HG03378 (cell line): ENCODE results near the gene LRP5.
"Not testable (repeated sequence)": the region's sequence is repeated elsewhere in the genome, so short reads cannot be mapped to it uniquely, and the experiment has no call there.

Experiments used
- ATAC-seq: cut with Tn5 transposase; IDR thresholded peaks from one replicate; pipeline ENCODE4 v1.9.1; 2021; ENCODE audit warnings: mild to moderate bottlenecking, moderate library complexity; ENCODE audit not compliant: unreplicated experiment

The LRP5 gene

DNA sequence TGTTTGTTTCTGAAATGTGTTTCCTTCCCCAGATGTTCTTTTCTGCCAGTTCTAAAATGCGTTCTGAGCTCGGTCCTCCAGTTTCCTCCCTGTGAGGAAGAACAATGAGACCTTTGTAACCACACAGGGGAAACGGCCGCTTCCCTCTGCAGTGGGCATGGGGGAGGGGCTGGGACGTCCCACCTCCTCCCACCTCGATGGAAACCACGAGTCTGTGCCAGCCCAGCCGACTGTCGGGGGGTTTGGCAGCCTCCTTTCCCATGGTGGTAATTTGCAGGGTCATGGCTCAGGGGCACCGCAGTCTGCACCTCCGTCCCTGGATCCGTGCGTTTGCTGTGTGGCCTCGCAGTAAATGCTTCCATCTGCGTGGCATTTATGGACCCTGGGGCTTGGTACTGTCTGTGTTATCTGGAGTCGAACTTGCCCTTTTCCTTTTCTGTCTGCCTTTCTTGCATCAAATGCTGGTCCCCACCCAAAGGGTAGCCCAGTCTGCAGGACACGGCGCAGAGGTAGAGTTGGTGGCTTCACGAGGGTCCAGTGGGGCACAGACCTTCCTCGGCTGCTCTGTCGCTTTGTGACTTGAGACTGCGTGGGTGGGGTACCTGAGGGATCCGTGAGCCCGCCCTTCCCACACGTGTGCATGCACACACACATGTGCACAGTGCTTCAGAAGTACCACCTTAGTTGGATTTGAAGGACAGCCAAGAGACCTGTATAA lies 16.1 kb downstream of the LRP5 start:
- no peak for ATAC-seq

GRCh38 chr11:68329536-68329935 lies 17.1 kb downstream of the LRP5 start:
- no peak for ATAC-seq

- no peak for ATAC-seq
Observed at GRCh38 chr11:68329978-68330699, 17.7 kb downstream of the LRP5 start.

DNA sequence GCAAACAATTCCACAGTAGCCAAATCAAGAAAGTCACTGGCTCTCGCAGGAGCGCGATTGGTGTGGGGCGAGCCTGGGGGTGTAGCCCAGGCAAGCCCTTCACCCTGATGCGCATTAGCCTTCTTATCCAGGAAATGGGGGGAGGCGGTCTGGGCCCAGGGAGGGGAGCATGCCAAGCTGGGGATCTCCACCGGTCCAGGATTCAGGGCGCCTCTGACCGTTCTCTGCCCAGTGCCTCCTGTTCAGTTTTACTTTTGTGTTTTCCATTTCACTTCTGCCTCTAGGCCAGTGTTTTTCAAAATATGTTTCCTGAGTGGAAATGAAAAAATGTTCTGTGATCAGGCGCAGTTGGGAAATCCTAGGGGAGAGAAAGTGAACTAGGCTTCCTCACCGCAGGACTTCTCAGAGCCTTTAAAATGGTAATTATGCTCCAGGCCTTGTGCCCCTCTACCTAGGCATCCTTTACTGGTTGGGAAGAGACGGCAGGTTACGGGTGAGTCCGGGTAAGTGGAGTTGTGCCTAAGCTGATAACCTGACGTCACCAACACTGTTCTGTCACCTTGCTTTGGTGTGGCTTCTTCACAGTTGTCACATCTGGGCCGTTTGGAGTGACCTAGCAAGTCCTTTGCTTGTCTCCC lies 18.4 kb downstream of the LRP5 start:
- no peak for ATAC-seq

- no peak for ATAC-seq
Observed at GRCh38 chr11:68331338-68331947, 19.1 kb downstream of the LRP5 start.

- no peak for ATAC-seq
Observed at GRCh38 chr11:68332186-68332585, 19.8 kb downstream of the LRP5 start.

- no peak for ATAC-seq
Observed at GRCh38 chr11:68333173-68333572, 20.8 kb downstream of the LRP5 start.

- ATAC-seq, result no peak
Observed at GRCh38 chr11:68334923-68335322, 22.5 kb downstream of the LRP5 start.

DNA sequence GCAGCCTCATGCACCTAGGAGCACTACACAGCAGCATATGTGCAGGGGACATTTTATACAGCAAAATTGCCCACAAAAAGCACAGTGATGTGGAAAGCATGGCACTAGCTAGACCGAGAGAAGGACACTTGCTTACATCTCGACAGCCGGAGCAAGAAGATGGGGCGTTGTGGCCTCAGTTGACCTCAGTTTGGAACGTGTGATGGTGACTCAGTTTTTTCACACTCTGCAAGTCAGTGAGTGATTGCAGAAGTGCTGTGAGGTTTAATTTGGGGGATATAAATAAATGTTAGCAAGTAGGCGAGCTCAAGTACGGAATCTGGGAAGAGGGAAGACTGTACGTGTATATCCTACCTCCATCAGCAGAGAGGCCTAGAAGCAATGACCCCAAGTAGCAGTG lies 23.3 kb downstream of the LRP5 start:
- no peak for ATAC-seq

DNA sequence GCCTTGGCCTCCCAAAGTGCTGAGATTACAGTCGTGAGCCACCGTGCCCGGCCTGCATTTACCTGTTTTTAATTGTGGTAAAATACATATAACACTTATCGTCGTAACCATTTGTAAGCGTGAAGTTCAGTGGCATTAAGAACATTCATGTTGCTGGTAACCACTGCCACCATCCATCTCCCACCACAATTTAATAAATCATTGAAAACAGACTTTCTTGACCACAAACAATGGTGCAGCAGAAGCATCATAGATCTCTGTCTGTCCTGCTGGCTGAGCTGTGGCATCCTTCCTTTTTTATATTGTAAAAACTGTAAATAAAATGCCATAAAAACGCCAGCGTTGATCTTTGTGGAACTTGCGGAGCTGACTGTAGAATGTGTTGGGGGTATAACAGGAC lies 24.3 kb downstream of the LRP5 start:
- ATAC-seq, result no peak

- no peak for ATAC-seq
Observed at GRCh38 chr11:68337399-68337835, 25.0 kb downstream of the LRP5 start.

GRCh38 chr11:68338051-68338780 lies 25.8 kb downstream of the LRP5 start:
- ATAC-seq, result no peak

- no peak for ATAC-seq
Observed at GRCh38 chr11:68340003-68340767, 27.8 kb downstream of the LRP5 start.

- ATAC-seq, result no peak
Observed at GRCh38 chr11:68340784-68341556, 28.6 kb downstream of the LRP5 start.

DNA sequence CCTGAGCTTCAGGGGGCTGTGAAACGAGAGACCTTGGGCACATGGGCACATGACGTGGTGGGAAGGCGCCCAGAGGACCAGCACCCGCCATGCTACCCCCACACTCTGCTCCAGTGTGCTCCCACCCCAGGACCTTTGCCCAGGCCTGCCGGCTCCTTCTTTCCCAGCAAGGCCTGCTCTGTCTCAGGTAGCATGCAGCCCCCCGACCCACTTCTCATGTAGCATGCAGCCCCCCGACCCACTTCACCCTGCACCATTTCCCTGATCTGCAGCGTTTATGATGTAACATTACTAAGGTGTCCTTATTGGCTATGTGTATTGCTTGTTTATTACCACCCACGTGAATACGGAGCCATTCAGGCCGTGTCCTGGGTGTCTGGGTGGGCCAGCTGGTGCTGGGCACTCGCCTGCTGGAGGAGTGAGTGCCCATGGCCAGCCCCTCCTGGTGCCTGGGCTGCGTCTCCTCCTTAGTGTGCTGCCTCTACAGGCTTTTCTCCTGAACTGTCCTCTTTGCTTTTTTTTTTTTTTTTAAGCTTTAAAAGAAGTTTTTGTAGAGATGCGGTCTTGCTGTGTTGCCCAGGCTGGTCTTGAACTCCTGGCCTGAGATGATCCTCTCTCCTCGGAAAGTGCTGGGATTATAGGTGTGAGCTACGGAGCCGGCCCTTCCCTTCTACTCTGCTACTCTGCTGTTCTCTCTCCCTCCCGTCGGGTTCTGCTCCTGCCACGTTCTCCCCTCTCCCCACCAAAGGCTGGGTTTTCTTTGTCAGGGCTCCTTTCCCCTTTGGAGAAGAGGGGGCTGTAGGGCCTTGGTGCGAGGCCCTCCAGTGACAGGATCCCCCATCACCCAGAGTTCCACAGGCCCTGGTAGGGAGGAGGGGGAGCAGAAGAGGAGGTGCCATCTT lies 29.4 kb downstream of the LRP5 start:
- no peak for ATAC-seq

- ATAC-seq, result no peak
Observed at GRCh38 chr11:68342459-68343158, 30.2 kb downstream of the LRP5 start.

GRCh38 chr11:68343761-68344256 lies 31.4 kb downstream of the LRP5 start:
- no peak for ATAC-seq

DNA sequence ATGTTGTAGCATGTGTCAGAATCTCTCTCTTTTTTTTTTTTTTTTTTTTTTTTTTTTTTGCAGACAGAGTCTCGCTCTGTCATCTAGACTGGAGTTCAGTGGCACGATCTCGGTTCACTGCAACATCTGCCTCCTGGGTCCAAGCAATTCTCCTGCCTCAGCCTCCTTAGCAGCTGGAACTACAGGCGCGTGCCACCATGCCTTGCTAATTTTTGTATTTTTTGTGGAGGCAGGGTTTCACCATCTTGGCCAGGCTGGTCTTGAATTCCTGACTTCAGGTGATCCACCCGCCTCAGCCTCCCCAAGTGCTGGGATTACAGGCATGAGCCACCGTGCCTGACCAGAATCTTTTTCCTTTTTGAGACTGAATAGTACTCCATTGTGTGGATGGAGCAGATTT lies 32.4 kb downstream of the LRP5 start:
- not testable (repeated sequence) for ATAC-seq
